Gastroesophageal sphincter (tissue), 4 donors: Measurements from ENCODE around the gene MYO1B. TPM values are rescaled to one million over a fixed set of nuclear protein-coding genes. Genes with fewer than 3 reads are reported as not detected.

Source experiments
- ATAC-seq: fragments of 150-250 bp; one replicate; pipeline ENCODE4 v1.9.1; 2016; ENCODE audit warnings: mild to moderate bottlenecking, moderate library complexity
- H3K27ac ChIP-seq, 4 donors: fragments of 200-600 bp; sonication (generic) in 3 of 4; 1 replicate in 3 of 4; 2 replicates in 1 of 4; pipeline ENCODE4 v1.5.1; 2016 to 2019
- H3K27me3 ChIP-seq: fragments of 200-600 bp; sonication (generic); one replicate; pipeline ENCODE4 v1.5.1; 2019
- H3K36me3 ChIP-seq, 2 donors: fragments of 200-600 bp; sonication (generic); one replicate each; pipeline ENCODE4 v1.5.1; 2019; ENCODE audit warnings: control low read depth in 1 of 2
- H3K4me1 ChIP-seq, 3 donors: fragments of 200-600 bp; sonication (generic); 1 replicate in 2 of 3; 2 replicates in 1 of 3; pipeline ENCODE4 v1.5.1; 2016 to 2019; ENCODE audit warnings: control low read depth in 2 of 3
- H3K4me3 ChIP-seq, 2 donors: fragments of 200-600 bp; sonication (generic); one replicate each; pipeline ENCODE4 v1.5.1; 2019; ENCODE audit warnings: mild to moderate bottlenecking in 1 of 2, moderate library complexity in 1 of 2
- H3K9me3 ChIP-seq, 3 donors: fragments of 200-600 bp; sonication (generic); one replicate each; pipeline ENCODE4 v1.5.1; 2017 to 2019; ENCODE audit warnings: control low read depth in 2 of 3
- CTCF ChIP-seq, 4 experiments: fragments of 200-600 bp in 2 of 4; fragments of 450-650 bp in 2 of 4; sonication (generic) in 1 of 4; IDR thresholded peaks; one replicate each; pipeline ENCODE4 v1.5.1; 2017 to 2019; ENCODE audit warnings: antibody characterized with exemption in 4 of 4, mild to moderate bottlenecking in 2 of 4, moderate library complexity in 2 of 4
- EP300 ChIP-seq: sonication (generic); formaldehyde crosslinking; IDR thresholded peaks from one replicate; pipeline ENCODE4 v1.6.1; 2017; ENCODE audit warnings: antibody characterized with exemption, mild to moderate bottlenecking
- POLR2A ChIP-seq, 2 donors: fragments of 450-650 bp; IDR thresholded peaks; one replicate each; pipeline ENCODE4 v1.6.1; 2017; ENCODE audit warnings: antibody characterized with exemption in 2 of 2, mild to moderate bottlenecking in 2 of 2, moderate library complexity in 1 of 2
- POLR2AphosphoS5 ChIP-seq: sonication (generic); formaldehyde crosslinking; IDR thresholded peaks from one replicate; pipeline ENCODE4 v1.6.1; 2017; ENCODE audit warnings: antibody characterized with exemption
- WGBS, 2 donors: methylation state at CpG; one replicate each; pipeline ENCODE4 v1.1.5; 2018; ENCODE audit warnings: low coverage in 1 of 2; 5-methylcytosine and 5-hydroxymethylcytosine counted together
- small RNA-seq, 4 donors: library from RNA; depleted of rRNA; stranded (forward); fragments of <200 nt; gene quantifications; one replicate each; pipeline ENCODE3, GENCODE V24; 2016
- total RNA-seq, 4 donors: library from RNA; depleted of rRNA; stranded (reverse); fragments of >200 nt; gene quantifications; one replicate each; pipeline ENCODE4 v1.1.0, GENCODE V29; 2016

Gene MYO1B
- total RNA-seq, 4 donors from 2014 or later = 17.3 to 45.0 (median 21.0) TPM

- H3K4me3 ChIP-seq = no peak overlapping the region
- peaks cover 0 to 15% (median 0%) of the 10 kb centered on the region in 3 donors for H3K4me1 ChIP-seq
- no peaks in the 10 kb centered on the region for H3K9me3 ChIP-seq
- no peak overlapping the region for H3K27ac ChIP-seq
- no peaks in the 10 kb centered on the region for H3K36me3 ChIP-seq
- no peaks in the 10 kb centered on the region for H3K27me3 ChIP-seq
- TF ChIP-seq CTCF (IDR thresholded peaks at IDR 0.05) = no peak
- TF ChIP-seq POLR2AphosphoS5 = no peak
- no peak for TF ChIP-seq POLR2A (IDR thresholded peaks at IDR 0.05)
- no peak for TF ChIP-seq EP300
- no peak for ATAC-seq
These were observed 225.1 kb downstream of the MYO1B start for GRCh38 chr2:191470306-191470705.

- Histone ChIP-seq H3K27ac (no peak overlapping the region), H3K36me3 (no peaks in the 10 kb centered on the region), H3K4me1 (peaks cover 0 to 8% (median 0%) of the 10 kb centered on the region in 3 donors), H3K9me3 (no peaks in the 10 kb centered on the region), H3K4me3 (no peak overlapping the region), H3K27me3 (no peaks in the 10 kb centered on the region)
- no peak for ATAC-seq
- WGBS, 2 donors = 56 to 63% methylated on average over 1 of the region's 1 CpG
- no peak for TF ChIP-seq CTCF (IDR thresholded peaks at IDR 0.05)
- TF ChIP-seq POLR2A (IDR thresholded peaks at IDR 0.05) = no peak
- TF ChIP-seq EP300 = no peak
- no peak for TF ChIP-seq POLR2AphosphoS5
These were observed 229.3 kb downstream of the MYO1B start for GRCh38 chr2:191474464-191474863.

Small RNAs within 50 kb of the gene (small RNA-seq; reads per million reads assigned to genes)
- 0 reads per million in 4 donors for gene RNU6-1045P

Other genes starting within 250 kb of the MYO1B start
- 10 to 100 TPM; 47.0 to 59.9 (median 53.5) TPM for gene STAT1, start 231.2 kb upstream of the MYO1B start, total RNA-seq
- gene STAT4, start 94.4 kb upstream of the MYO1B start, total RNA-seq = 1 to 10 TPM in 2 of 4 donors, under 1 TPM in 2; 0.39 to 4.8 (median 1.9) TPM